NCI-H187 (cell line): ENCODE data around the gene IFNA6.
A peak's percentile ranks its signal among the peaks of the same experiment; 100 is the strongest.
"Not testable (repeated sequence)": the region's sequence is repeated elsewhere in the genome, so short reads cannot be mapped to it uniquely, and the experiment has no call there.

Experiments used
- DNase-seq, 2 experiments: peaks; one replicate each; lab custom pipeline; 2025; lab: John Stamatoyannopoulos, UW

The IFNA6 gene

GRCh38 chr9:21350787-21351186, at the start of gene IFNA6:
IFNA6 (minus strand) TSS chr9:21350887; CDS start chr9:21350887, 0 bp downstream.
- no peak for DNase-seq

- no peak for DNase-seq
Observed at GRCh38 chr9:21399956-21400355, 49.3 kb upstream of the IFNA6 start.

GRCh38 chr9:21398955-21399489, 48.3 kb upstream of the IFNA6 start:
- DNase-seq = no peak

GRCh38 chr9:21395778-21396717, 45.4 kb upstream of the IFNA6 start:
- peak in 1 of 2 experiments; percentile 1 for DNase-seq

GRCh38 chr9:21392270-21392669, 41.6 kb upstream of the IFNA6 start:
- DNase-seq = no peak

GRCh38 chr9:21385131-21385670, 34.5 kb upstream of the IFNA6 start, which contains the start of gene IFNA2:
IFNA2 (minus strand) TSS chr9:21385398; CDS start chr9:21385329, 69 bp downstream.
- DNase-seq = no peak

- no peak for DNase-seq
Observed at GRCh38 chr9:21383627-21384026, 32.9 kb upstream of the IFNA6 start.

GRCh38 chr9:21381448-21382339, 31.0 kb upstream of the IFNA6 start:
- peak; percentile 8 to 12 for DNase-seq

- not testable (repeated sequence) for DNase-seq
Observed at GRCh38 chr9:21371467-21371866, 20.8 kb upstream of the IFNA6 start.

GRCh38 chr9:21367957-21368356, 17.3 kb upstream of the IFNA6 start, which contains the start of gene IFNA13:
IFNA13 (minus strand) TSS chr9:21368057; CDS start chr9:21368010, 47 bp downstream.
- no peak for DNase-seq

- not testable (repeated sequence) for DNase-seq
Observed at GRCh38 chr9:21367169-21367568, 16.5 kb upstream of the IFNA6 start.

GRCh38 chr9:21362287-21362686, 11.6 kb upstream of the IFNA6 start:
- DNase-seq = no peak

- DNase-seq = no peak
Observed at GRCh38 chr9:21357479-21358460, 7.1 kb upstream of the IFNA6 start.

GRCh38 chr9:21348430-21348970, 2.2 kb downstream of the IFNA6 start:
- DNase-seq = no peak

- no peak for DNase-seq
Observed at GRCh38 chr9:21340735-21341134, 10.0 kb downstream of the IFNA6 start.

- DNase-seq = no peak
Observed at GRCh38 chr9:21336457-21336856, 14.2 kb downstream of the IFNA6 start.

- DNase-seq = peak; percentile 76 to 81
Observed at GRCh38 chr9:21334701-21335632, 15.7 kb downstream of the IFNA6 start, which contains the start of gene KLHL9. KLHL9 (minus strand) TSS chr9:21335404; CDS start chr9:21334859, 545 bp downstream.

GRCh38 chr9:21333226-21333625, 17.5 kb downstream of the IFNA6 start:
- no peak for DNase-seq
